ENCODE measurements around the gene RNF10.
"Not testable (repeated sequence)": the region's sequence is repeated elsewhere in the genome, so short reads cannot be mapped to it uniquely, and the experiment has no call there.

The RNF10 gene

DNA sequence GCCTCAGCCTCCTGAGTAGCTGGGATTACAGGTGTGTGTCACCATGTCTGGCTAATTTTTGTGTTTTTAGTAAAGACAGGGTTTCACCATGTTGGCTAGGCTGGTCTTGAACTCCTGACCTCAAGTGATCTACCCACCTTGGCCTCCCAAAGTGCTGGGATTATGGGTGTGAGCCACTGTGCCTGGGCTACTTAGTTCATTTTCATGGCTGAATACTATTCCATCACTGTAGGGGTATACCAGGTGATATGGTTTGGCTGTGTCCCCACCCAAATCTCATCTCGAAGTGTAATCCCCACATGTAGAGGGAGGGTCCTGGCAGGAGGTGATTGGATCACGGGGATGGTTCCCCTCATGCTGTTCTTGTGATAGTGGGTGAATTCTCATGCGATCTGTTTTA lies 83.0 kb downstream of the RNF10 start:
- not testable (repeated sequence) for DNase-seq (ENCODE audit: low spot score)

GRCh38 chr12:120617767-120618166 lies 83.6 kb downstream of the RNF10 start:
- DNase-seq (ENCODE audit: low spot score) = not testable (repeated sequence)

GRCh38 chr12:120618954-120619615 lies 84.9 kb downstream of the RNF10 start:
- no peak for DNase-seq (ENCODE audit: low spot score)

DNA sequence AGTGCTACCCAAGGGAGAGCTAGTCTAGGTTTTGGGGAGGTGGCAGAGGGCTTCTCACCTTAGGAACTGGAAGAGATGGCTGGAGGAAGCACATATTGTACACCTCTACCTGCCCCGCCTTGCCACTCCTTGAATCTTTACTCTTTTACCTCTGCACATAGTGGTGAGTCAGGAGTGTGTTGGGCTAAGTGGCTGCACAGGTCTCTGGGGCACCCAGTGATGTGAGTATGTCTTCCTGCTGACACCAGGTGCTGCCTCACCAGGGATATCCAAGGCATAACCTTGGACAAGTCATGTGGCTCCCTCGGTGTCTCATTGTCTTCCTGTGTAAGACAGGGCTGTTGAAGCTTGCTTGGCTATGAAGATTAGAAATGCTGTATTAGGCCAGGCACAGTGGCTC lies 86.5 kb downstream of the RNF10 start:
- DNase-seq (ENCODE audit: low spot score) = no peak

- DNase-seq (ENCODE audit: low spot score) = no peak
These were observed 91.6 kb downstream of the RNF10 start for GRCh38 chr12:120625557-120626419.
